ENCODE data around the gene LEKR1.

Gene LEKR1

DNA sequence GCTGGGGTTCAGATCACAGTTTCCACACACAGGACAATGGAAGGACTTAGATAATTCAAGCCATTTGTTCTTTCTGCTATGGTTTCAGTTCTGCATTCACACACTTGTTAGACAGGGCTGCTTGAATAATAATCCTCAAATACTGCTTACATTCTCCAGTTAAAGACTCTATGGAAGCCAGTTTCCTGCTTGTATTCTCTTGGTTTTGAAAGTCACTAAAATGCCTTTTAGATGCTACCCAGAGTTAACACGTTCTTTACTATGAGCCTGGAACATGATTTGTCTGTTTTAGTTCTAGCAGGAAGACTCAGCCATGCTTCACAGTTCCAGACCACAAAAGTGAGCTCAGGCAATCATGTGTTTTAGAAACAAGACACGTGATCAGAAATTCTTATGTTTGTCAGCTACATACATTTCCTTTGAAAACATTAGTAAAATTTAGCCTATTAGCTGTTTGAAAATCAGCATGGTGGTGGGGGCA is 152.4 kb downstream of the LEKR1 start:
- DNase-seq (ENCODE audit: low spot score) = no peak

DNA sequence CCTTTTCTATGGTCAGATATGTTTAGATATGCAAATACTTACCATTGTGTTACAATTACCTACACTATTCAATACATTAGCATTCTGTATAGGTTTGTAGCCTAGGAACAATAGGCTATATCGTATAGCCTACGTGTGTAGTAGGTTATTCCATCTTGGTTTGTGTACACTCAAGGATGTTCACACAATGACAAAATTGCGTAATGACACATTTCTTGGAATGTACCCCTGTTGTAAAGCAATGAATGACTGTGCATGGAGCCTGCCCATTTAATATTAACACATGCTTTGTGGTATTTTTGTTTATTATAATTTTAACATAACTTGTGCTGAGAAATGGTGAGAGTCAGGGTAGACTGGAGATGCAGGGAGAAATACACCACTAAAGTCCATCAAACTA is 154.9 kb downstream of the LEKR1 start:
- no peak for DNase-seq (ENCODE audit: low spot score)

DNA sequence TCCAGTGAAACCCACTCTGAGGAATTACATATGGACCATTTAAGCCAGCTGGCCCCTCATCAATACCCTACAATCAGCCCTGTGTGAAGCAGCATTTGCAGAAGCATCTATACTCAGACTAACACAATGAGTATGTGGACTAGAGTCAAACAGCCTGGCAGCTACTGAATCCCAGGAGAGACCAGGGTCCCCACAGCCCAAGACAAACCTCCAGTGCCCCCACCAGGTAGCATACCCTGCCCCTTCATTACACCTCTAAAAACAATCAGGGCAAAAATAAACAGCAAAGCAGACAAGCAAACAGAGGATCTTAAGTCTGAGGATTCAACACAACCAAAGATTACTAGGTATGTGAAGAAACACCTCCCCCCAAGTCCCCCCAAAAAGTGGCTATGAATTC is 157.4 kb downstream of the LEKR1 start:
- no peak for DNase-seq (ENCODE audit: low spot score)

DNA sequence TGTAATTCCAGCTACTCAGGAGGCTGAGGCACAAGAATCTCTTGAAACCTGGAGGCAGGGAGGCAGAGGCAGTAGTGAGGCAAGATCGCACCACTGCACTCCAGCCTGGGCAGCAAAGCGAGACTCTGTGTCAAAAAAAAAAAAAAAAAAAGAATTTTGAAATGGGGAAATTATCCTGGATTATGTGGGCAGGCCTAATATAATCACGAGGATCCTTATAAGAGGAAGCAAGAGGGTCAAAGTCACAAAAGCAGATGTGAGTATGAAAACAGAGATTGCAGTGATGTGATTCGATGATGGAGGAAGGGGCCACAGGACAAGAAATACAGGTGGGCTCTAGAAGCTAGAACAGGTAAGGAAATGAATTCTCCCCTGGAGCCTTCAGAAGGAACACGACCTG is 159.6 kb downstream of the LEKR1 start:
- no peak for DNase-seq (ENCODE audit: low spot score)

DNA sequence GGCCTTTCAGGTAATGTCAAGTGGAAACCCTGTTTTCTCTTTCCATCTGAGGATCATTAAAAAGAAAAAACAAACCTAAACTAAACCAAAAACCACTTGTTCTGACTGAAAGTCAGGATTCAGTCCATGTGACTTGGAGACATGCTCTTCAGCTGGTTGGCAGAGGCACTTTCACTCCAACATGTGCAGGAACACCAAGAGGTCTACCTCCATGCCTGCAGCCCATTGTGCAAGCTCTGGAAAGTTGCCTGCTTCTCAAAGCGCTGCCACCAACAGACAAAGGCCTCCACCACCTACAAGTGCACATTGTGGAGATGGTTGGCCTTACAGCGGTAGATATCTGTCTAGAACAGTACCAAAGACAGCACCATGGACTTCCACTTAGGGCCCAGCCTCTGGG is 161.8 kb downstream of the LEKR1 start:
- no peak for DNase-seq (ENCODE audit: low spot score)

DNA sequence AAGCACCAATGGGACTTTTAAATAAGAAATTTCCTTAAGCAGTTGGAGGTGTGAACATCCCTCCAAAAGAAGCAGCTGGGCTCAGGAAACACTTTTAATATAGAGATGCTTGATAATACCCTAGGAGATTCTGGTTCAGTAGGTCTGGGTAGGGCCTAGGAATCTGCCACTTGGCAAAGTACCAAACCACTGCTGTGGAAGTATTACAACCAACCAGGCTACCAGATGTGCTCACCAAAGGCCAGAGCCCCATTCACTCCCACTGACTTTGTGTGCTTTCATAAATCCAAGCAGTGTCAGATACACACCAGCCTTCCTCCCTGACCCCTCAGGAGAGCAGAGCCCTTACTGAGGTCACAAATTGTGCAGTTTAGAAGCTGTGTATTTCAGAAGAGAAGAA is 171.2 kb downstream of the LEKR1 start:
- no peak for DNase-seq (ENCODE audit: low spot score)

DNA sequence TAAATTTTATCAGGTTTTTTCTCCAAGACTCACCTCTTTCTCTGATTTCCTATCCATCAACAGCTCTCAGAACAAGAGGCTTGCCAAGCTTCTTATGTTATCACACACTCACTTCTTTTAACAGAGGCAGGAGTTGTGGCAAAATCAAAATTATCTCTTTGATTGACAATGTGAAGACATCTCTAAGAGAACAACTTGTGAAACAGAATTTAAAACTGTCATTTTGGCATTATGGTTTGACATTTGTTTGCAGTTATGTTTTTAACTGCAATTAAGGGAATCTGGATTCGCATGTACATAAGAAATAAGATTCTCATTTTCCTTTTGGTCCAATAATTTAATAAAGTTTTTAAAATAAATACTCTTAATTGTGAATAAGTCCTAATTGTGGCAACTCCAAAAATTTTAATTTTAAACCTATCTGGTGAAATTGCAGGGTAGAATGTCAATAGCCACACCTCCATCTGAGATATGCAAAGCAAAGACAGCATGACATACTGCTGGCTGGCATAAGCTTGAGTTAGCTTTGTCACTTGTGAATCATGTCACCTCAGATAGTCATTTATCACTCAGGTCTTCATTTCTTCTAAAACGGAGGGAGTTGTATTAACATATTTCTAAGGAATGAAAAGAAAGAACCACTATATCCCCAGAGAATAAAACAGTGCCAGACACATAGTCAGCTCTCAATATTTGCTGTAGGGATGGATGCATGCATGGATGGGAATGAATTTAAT is 175.2 kb downstream of the LEKR1 start:
- no peak for DNase-seq (ENCODE audit: low spot score)

DNA sequence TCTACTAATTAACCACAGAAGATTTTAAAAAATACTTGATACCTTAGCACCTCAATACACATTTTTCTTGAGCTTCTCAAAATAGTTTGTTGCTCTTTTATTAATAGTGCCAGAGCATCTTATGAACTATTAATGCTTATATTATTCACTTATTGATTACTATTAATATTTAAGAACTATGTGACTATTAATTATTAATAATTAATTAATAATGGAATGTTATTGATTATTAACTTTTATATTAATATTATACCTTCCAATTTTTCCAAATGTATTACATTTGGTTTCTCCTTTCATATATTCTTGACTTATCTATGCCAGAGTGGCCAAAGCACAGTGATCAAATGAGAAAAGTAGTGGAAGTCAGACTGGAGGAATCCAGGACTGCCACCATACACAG is 195.5 kb downstream of the LEKR1 start:
- DNase-seq (ENCODE audit: low spot score) = no peak

DNA sequence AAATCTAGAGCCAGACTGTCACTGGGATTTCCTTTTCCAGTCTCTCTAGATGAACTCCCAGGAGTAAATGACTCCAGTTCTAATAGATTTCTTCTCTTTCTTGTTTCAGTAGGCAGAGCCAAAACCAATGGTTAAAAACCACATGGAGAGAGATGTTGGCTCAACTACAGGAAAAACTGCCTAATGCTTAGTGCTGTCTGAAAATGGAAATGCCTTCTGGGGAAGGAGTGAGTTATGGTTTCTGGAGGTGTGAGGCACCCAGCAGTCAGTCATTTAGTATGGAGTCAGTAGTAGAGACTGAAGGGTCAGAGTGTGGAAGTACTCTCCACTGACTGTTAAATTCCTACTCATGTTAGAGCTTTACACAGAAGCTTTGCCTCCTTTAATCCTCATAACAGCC is 197.1 kb downstream of the LEKR1 start:
- no peak for DNase-seq (ENCODE audit: low spot score)

DNA sequence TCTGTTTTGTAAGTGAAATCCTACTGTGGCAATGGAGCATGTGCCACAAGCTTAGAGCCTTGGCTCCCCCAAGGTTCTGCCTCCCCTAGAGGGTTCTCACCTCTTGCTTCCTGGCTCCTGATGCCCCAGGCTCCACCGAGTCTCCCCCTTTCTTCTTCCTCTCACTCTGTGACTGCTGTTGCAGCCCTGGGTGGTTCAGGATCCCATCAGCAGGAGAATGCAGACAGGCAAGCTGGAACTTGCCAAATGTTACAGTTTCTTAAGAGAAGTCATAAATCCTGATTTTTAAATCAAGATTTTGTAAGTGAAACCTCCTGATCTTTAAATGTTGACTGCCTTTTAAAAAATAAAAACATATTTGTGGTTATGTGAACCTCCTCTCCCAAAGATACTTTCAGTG is 199.9 kb downstream of the LEKR1 start:
- no peak for DNase-seq (ENCODE audit: low spot score)

DNA sequence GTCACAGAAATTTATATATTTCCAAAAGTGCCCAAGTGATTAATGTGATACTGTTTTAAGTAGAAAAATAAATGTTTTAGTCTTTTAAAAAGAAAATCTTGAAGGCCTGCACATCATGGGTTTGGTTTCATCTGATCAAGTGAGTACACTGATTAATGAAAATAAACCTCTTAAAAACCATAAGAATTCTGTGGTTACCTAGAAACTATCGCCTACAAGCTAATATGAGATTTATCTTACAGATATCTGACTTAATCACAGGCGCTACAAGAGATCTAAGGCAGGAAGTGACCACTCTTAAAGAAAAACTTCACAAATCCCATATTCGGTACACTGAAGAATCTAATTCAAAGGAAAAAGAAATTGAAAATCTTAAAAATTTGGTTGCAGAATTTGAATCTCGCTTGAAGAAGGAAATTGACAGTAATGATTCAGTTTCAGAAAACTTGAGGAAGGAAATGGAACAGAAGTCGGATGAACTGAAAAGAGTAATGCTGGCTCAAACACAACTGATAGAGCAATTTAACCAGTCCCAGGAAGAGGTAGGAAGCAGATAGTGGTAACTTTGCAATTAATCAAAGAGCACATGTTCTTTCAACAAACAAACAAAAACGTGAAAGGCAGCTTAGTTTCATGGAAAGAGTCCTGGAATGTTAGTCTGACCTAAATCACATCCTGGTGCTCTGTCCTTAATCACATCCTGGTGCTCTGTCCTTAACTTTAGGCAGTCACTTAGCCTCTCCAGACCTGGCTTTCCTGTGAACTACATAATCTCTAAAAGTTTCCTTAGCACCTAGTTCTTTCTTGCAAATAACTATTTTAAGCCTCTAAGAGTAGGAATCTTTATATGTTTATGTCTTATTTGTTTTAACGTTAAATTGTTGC is 201.9 kb downstream of the LEKR1 start:
- no peak for DNase-seq (ENCODE audit: low spot score)

DNA sequence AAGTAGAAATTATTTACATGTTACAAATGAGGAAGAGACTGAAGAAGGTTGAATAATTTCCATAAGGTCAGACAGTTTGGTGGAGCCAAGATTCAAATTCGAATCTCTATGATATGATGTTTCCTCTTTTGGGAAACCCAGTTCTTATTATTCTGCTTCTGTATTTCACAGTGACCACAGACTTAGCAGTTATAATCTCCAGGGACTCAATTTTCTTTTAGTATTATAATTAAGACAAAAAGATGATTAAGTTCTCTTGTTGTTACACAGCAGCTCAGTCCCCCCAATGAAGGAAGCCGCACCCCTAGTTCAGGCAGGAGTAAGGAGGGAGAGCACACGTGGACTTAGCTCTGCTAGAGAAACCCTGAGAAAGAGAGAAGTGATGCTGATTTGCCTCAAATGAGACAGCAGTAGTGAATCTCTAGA is 203.2 kb downstream of the LEKR1 start:
- no peak for DNase-seq (ENCODE audit: low spot score)

DNA sequence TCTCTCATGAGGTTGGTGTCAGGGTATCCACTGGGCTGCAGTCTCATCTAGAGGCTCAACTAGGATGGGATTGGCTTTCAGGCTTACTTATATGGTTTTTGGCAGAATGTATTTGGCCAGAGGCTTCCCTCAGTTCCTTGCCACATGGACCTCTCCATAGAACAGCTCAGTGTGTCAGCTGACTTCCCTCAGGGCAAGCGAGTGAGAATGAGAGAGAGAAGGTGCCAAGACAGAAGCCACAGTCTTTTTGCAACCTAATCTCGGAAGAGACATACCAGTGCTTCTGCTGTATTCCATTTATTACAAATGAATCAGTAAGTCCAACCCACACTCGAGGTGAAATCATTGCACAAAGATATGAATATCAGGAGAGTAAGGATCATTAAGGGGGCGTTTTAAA is 204.6 kb downstream of the LEKR1 start:
- no peak for DNase-seq (ENCODE audit: low spot score)

DNA sequence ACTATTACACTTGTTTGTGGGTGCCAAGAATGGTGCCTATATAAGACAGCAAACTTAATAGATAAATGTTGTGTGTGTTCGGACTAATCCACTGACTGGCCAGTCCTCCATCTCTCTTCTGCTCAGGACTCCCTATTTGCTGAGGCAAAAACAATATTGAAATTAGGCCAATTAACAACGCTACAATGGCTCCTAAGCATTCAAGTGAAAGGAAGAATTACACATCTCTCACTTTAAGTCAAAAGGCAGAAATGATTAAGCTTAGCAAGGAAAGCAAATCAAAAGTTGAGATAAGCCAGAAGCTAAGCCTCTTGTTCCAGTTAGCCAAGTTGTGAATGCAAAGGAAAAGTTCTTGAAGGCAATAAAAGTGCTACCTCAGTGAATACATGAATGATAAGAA is 206.8 kb downstream of the LEKR1 start:
- DNase-seq (ENCODE audit: low spot score) = no peak

DNA sequence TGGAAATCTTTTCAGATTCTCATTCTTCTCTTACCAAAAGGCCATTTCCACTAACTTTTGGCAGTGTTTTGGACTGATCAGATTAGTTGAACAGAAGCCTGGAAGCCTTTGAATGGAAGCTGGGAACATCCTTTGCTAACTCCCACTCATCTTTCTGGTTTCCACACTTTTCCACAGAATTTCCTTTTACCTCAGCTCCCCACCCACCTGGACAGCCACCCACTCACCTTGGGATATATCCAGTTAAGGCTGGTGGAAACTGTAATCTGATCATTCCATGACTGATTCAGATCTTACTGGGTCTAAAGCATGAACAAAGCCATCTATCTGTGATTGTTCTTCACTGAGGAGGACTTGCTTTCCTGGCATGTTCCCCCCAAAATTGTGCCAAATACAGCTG is 214.3 kb downstream of the LEKR1 start:
- DNase-seq (ENCODE audit: low spot score) = no peak

DNA sequence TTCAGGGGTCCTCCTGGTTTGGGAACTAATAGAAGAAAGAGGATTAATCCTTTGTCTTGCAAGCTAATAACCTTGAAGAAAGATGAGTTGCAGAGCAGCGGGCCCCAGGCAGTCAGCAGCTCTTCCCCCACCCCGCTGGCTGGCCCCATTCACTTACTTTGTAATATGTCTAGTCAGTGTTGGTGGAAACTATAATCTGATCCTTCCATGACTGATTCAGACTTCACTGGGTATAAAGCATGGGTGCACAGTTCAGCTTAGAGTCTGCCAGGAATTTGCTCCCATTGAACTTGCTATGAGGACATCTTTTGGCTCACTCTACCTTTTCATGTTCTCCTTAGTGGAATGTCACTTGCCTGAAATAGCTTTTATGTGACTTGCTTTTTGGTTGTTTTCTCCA is 216.1 kb downstream of the LEKR1 start:
- DNase-seq (ENCODE audit: low spot score) = no peak

DNA sequence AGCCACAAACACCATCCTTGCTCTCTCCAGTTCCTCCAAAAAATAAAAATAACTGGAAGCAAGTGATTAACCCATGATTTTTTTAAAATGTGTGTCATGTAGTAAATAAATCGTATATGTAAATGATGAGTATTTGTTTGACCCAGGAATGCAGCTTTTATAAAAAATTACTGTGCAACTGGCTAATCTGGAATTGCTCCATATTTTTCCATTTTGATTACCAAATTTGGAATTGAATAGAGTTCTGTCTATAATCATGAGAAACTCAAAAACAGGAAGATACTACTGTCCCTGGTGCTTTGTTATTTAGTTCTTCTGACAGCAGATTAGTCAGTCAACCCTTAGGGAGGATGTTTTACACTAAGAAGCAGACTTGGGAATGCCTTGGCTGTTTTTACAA is 217.6 kb downstream of the LEKR1 start:
- no peak for DNase-seq (ENCODE audit: low spot score)

DNA sequence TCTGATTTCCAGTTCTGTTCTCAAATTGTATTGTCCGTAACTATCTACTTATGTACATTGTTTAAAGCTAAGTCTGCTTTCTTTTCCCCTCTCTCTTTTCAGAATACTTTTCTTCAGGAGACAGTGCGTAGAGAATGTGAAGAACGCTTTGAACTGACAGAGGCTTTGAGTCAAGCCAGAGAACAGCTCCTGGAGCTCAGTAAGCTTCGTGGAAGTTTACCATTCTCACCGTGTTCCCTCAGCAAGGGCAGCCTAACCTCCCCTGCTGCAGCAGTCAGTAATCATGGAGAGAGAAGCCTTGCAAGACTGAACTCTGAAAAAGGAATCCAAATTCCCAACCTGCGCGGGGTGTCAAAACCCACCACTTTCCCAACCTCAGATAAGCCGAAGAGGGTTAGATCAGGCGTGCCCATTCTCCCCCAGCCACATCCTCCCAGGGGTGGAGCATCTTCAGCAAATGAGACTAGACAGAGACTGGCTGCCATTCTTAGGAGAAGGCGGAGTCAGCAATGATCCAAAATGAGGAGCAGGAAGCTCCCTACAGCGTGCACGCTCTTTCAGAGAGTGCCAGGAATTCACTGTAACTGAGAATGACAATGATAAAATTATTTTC is 219.2 kb downstream of the LEKR1 start:
- DNase-seq (ENCODE audit: low spot score) = no peak

DNA sequence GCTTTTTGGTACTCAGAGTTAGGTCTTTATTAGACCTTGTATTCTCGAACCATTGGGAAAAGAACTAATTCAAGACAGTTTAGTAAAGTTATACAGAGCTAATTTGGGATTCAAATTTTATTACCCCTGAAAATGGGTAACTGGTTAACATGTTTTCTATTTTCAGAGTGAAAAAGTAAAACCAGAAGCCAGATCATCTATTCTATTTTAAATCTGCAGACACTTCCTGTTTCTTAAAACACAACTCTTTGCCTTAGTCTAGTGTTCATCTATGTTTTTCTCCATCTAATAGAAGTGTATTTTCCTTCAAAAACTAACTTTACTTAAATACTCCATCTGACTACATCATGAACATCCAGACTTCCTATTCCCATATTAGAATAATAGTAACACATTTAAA is 220.4 kb downstream of the LEKR1 start:
- DNase-seq (ENCODE audit: low spot score) = no peak

DNA sequence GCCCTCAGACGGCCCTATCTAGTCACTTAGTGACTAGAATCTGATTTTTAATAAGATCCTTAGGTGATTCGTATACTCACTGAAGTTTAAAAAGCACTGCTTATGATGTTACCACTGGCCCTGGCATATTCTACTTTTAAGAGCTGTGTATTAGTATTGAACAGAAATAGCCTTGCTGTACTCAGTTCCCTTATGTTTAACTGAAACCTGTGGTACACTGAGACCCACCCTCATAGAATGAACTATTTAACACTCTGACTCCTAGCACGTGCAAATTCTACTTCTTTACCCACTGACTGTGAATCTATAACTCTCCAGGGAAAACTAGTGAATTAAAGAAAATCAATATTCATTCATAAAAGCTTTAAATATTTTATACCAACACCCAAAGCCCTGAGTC is 224.9 kb downstream of the LEKR1 start:
- DNase-seq (ENCODE audit: low spot score) = no peak

DNA sequence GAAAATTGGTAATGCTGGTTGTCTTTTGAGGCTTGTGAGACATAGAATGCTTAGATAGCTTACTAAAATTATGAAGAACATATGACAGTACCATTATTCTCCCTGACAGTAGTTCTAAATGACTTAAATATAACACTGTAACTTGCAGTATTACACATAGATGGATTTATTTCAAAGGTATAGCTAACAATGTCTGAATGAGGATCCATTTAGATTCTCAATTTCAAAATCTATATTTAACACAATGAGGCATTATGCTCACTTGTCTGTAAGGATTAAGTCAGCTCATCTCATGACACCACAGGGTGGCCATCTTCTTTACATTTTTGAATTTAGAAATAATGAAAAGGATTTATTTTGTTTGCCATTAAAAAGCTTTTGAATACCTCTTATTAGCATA is 225.4 kb downstream of the LEKR1 start:
- DNase-seq (ENCODE audit: low spot score) = no peak

DNA sequence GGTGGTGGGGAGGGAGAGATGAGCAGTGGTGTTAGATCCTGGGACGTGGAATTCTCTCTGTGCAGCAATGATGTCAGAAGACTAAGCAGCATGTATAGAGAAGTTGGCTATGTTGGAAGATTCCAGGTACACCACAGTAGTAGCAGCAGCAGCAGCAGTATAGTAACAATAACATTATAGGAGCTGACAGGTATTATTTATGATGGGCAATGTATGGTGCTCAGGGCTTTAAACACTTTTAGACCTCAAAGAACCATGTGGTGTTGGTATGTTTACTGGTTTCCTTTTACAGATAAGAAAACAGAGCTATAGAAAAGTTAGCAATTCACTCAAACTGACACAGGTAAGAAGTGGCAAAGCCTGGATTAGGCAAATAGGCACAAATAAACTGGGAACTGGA is 229.9 kb downstream of the LEKR1 start:
- DNase-seq (ENCODE audit: low spot score) = no peak

Measured in hematopoietic multipotent progenitor cell treated with erythropoietin and hydrocortisone succinate and interleukin-3 and kit ligand, for 15 days (in vitro differentiated cells).